Small intestine (tissue), 4 donors: ENCODE results near the gene GTF2F2. TPM values are rescaled to one million over a fixed set of nuclear protein-coding genes. Genes with fewer than 3 reads are reported as not detected.

Source experiments
- polyA plus RNA-seq, 4 donors: library from polyadenylated mRNA; stranded (reverse) in 3 of 4; unstranded in 1 of 4; fragments of 200-250 nt in 3 of 4; fragments of 120-200 nt in 1 of 4; gene quantifications; one replicate each; pipeline versions ENCODE4 v1.2.1 to v1.2.3, GENCODE V29; 2013
- donor health status: healthy with polysubstance abuse.
- donor health status: Bipolar disorder and iron deficiency.
- donor health status: healthy.

GTF2F2 gene
- polyA plus RNA-seq, 4 donors = 11.6 to 18.9 (median 15.8) TPM

Other genes starting within 250 kb of the GTF2F2 start
- gene NUFIP1, start 131.0 kb upstream of the GTF2F2 start, polyA plus RNA-seq = 1 to 10 TPM; 1.3 to 8.2 (median 2.1) TPM
- 10 to 100 TPM in 2 of 4 donors, 1 to 10 TPM in 2; 6.8 to 32.5 (median 10.0) TPM for gene GPALPP1, start 131.0 kb upstream of the GTF2F2 start, polyA plus RNA-seq
- under 1 TPM in 2 of 4 donors, not detected in 2; 0.03 to 0.07 TPM for gene KCTD4, start 80.5 kb downstream of the GTF2F2 start, polyA plus RNA-seq
- over 10,000 TPM in 2 of 4 donors, 1,000 to 10,000 TPM in 2; 7,740 to 12,612 (median 10,208) TPM for gene TPT1, start 220.7 kb downstream of the GTF2F2 start, polyA plus RNA-seq